DOHH2 (cell line): ENCODE data around the gene HSD11B1L.

Source experiments
- H3F3A ChIP-seq: fragments of 200-600 bp; sonication (generic), shearing (Covaris generic); 2 replicates; pipeline ENCODE4 v1.6.0; 2016; ENCODE audit warnings: antibody characterized with exemption, mild to moderate bottlenecking; ENCODE audit not compliant: control insufficient read depth, insufficient read depth
- H3K27ac ChIP-seq: fragments of 200-600 bp; sonication (generic); 2 replicates; pipeline ENCODE4 v1.5.1; 2014; ENCODE audit warnings: low read depth, mild to moderate bottlenecking, low read length, moderate library complexity
- H3K27me3 ChIP-seq: fragments of 200-600 bp; sonication (generic); 2 replicates; pipeline ENCODE4 v1.6.1; 2014; ENCODE audit warnings: mild to moderate bottlenecking, low read length, mixed read lengths; ENCODE audit not compliant: control insufficient read depth
- H3K36me3 ChIP-seq: fragments of 200-600 bp; sonication (generic); 2 replicates; pipeline ENCODE4 v1.6.1; 2014; ENCODE audit warnings: mild to moderate bottlenecking, low read length, moderate library complexity, mixed read lengths; ENCODE audit not compliant: control insufficient read depth
- H3K4me1 ChIP-seq: fragments of 200-600 bp; sonication (generic); 2 replicates; pipeline ENCODE4 v1.6.1; 2014; ENCODE audit warnings: mild to moderate bottlenecking, low read length, mixed read lengths; ENCODE audit not compliant: control insufficient read depth
- H3K4me2 ChIP-seq: fragments of 200-600 bp; sonication (generic); 2 replicates; pipeline ENCODE4 v1.6.0; 2014; ENCODE audit warnings: mild to moderate bottlenecking, low read length, moderate library complexity
- H3K4me3 ChIP-seq: fragments of 200-600 bp; sonication (generic); 2 replicates; pipeline ENCODE4 v1.5.1; 2014; ENCODE audit warnings: mild to moderate bottlenecking, low read length, mixed read lengths
- H3K79me2 ChIP-seq: fragments of 200-600 bp; sonication (generic); 2 replicates; pipeline ENCODE4 v1.6.1; 2014; ENCODE audit warnings: mild to moderate bottlenecking, low read length, mixed read lengths; ENCODE audit not compliant: control insufficient read depth
- H3K9me2 ChIP-seq: fragments of 200-600 bp; sonication (generic); replicated peaks from 2 replicates; pipeline ENCODE4 v1.6.1; 2014; ENCODE audit warnings: mild to moderate bottlenecking, low read length, mixed read lengths; ENCODE audit not compliant: control insufficient read depth
- H3K9me3 ChIP-seq: fragments of 200-600 bp; sonication (generic); 2 replicates; pipeline ENCODE4 v1.6.1; 2014; ENCODE audit warnings: antibody characterized with exemption, low read length, mixed read lengths; ENCODE audit not compliant: control insufficient read depth, insufficient read depth
- H4K20me1 ChIP-seq: fragments of 200-600 bp; sonication (generic); 2 replicates; pipeline ENCODE4 v1.6.0; 2014; ENCODE audit warnings: low read depth, mild to moderate bottlenecking, antibody characterized with exemption, low read length, moderate library complexity; ENCODE audit not compliant: control insufficient read depth, insufficient read depth
- CTCF ChIP-seq: fragments of 200-600 bp; sonication (generic); IDR thresholded peaks from one replicate; pipeline ENCODE4 v1.5.1; 2014; ENCODE audit warnings: antibody characterized with exemption, mild to moderate bottlenecking, low read depth, low read length; ENCODE audit not compliant: poor library complexity, severe bottlenecking
- EZH2phosphoT487 ChIP-seq: fragments of 200-600 bp; sonication (generic); IDR thresholded peaks from 2 replicates; pipeline ENCODE4 v1.6.1; 2017; ENCODE audit warnings: borderline replicate concordance, mild to moderate bottlenecking, antibody characterized with exemption, low read length, moderate library complexity, mixed read lengths

The HSD11B1L gene

GRCh38 chr19:5641171-5641570 is 39.7 kb upstream of the HSD11B1L start:
- Histone ChIP-seq H3K36me3 (peaks cover 87% of the 10 kb centered on the region), H3K27ac (no peak overlapping the region), H3K4me3 (no peak overlapping the region), H3K9me2 (no peaks in the 10 kb centered on the region), H3K27me3 (no peaks in the 10 kb centered on the region), H3K79me2 (peaks cover 98% of the 10 kb centered on the region), H3K9me3 (no peaks in the 10 kb centered on the region), H3K4me1 (no peaks in the 10 kb centered on the region), H3K4me2 (no peak overlapping the region), H3F3A (peaks cover 6% of the 10 kb centered on the region; the same call in 1 of the 2 replicates), H4K20me1 (peaks cover 27% of the 10 kb centered on the region)
- no peak for TF ChIP-seq CTCF
- TF ChIP-seq EZH2phosphoT487, result no peak

- peaks cover 92% of the 10 kb centered on the region for H3K36me3 ChIP-seq
- TF ChIP-seq CTCF (no peak), EZH2phosphoT487 (no peak)
- H3K79me2 ChIP-seq, result peaks cover 97% of the 10 kb centered on the region
- no peaks in the 10 kb centered on the region for H3K9me3 ChIP-seq
- no peak overlapping the region for H3K4me2 ChIP-seq
- H3K27ac ChIP-seq, result no peak overlapping the region
- no peaks in the 10 kb centered on the region for H3K9me2 ChIP-seq
- H3K27me3 ChIP-seq, result no peaks in the 10 kb centered on the region
- H3K4me1 ChIP-seq, result no peaks in the 10 kb centered on the region
- peaks cover 6% of the 10 kb centered on the region; the same call in 1 of the 2 replicates for H3F3A ChIP-seq
- H3K4me3 ChIP-seq, result no peak overlapping the region
- H4K20me1 ChIP-seq, result peaks cover 25% of the 10 kb centered on the region; the same call in 1 of the 2 replicates
Observed at GRCh38 chr19:5642204-5642603, 38.6 kb upstream of the HSD11B1L start.

GRCh38 chr19:5643060-5643459 is 37.8 kb upstream of the HSD11B1L start:
- Histone ChIP-seq H4K20me1 (peaks cover 25% of the 10 kb centered on the region; the same call in 1 of the 2 replicates), H3K4me1 (no peaks in the 10 kb centered on the region), H3K36me3 (peaks cover 92% of the 10 kb centered on the region), H3K9me2 (no peaks in the 10 kb centered on the region), H3F3A (peaks cover 6% of the 10 kb centered on the region; the same call in 1 of the 2 replicates), H3K4me3 (no peak overlapping the region), H3K27me3 (no peaks in the 10 kb centered on the region), H3K79me2 (peaks cover 96% of the 10 kb centered on the region), H3K4me2 (no peak overlapping the region), H3K9me3 (no peaks in the 10 kb centered on the region), H3K27ac (no peak overlapping the region)
- TF ChIP-seq CTCF, result no peak
- no peak for TF ChIP-seq EZH2phosphoT487
